Stimulated activated CD8-positive, alpha-beta memory T cell treated with anti-CD3 and anti-CD28 coated beads, Interleukin-15, amount 100 ng/mL, for 1 hour (primary cell): Measurements from ENCODE around the gene ADAMTS14.

Experiments
- DNase-seq: peaks from one replicate; pipeline ENCODE4 v3.0.0-alpha.2; 2020; ENCODE audit warnings: low read depth

The ADAMTS14 gene

GRCh38 chr10:70735161-70735560 is 62.9 kb downstream of the ADAMTS14 start:
- no peak for DNase-seq

DNA sequence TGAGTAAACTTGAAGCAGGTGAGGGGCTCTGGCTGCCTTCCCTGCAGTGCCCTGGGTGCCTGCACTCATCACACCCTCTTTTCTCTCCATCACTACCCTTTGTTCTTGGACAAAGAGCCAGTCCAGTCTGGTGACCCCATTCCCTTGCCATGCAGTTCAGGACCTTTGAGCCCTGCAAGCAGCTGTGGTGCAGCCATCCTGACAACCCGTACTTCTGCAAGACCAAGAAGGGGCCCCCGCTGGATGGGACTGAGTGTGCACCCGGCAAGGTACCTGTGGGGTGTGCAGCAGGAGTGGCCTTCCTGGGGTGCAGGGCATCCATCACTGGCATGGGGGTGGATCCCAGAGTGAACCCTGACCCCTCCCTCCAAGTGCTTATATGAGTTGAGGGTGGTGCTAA is 64.2 kb downstream of the ADAMTS14 start:
- no peak for DNase-seq

GRCh38 chr10:70737250-70737649 is 64.9 kb downstream of the ADAMTS14 start:
- no peak for DNase-seq

GRCh38 chr10:70738006-70738760 is 65.9 kb downstream of the ADAMTS14 start:
- DNase-seq: no peak

DNA sequence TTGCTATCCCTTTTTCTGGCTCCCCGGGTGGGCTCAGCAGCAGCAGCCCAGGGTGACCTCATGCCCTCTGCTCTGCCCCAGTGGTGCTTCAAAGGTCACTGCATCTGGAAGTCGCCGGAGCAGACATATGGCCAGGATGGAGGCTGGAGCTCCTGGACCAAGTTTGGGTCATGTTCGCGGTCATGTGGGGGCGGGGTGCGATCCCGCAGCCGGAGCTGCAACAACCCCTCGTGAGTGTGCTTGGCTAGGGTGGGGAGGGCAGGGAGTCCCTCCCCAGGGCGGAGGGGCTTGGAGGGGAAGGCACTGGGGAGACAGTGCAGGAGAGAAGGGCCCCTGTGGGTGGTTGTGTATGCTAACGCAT is 66.4 kb downstream of the ADAMTS14 start:
- DNase-seq: no peak

DNA sequence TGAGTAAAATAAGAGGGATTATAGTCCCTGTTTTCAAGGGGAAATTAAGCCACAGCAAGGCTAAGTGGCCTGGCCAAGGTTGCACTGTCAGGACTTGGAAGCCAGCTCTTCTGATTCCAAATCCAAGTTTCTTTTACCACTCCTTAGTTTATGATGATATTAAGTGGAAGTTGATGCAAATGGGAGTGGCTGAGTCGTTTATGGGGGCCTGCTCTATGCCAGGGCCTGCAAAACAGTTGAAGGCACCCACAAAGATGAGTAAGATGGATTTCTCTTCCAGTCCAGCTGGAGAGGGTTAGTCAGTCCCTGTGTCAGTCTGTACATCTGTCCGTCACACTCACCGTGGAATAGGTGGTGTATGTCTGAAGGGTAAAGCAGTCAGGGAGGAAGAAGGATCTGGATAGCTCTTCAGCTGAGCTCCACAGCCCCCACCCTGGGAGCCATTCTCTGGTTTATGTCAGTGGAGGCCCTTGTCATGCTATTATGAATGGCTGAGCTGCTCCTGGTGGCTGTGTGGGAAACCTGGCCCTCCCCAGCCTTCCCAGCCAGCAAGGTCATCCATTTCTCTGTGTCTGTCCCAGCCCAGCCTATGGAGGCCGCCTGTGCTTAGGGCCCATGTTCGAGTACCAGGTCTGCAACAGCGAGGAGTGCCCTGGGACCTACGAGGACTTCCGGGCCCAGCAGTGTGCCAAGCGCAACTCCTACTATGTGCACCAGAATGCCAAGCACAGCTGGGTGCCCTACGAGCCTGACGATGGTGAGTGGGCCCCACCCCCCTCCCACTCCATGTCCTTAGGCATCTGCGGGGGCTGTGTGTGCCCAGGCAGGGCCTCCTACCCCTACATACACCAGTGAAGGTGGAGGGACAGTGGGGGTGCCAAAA is 68.3 kb downstream of the ADAMTS14 start:
- DNase-seq: no peak

GRCh38 chr10:70742537-70743429 is 70.5 kb downstream of the ADAMTS14 start:
- no peak for DNase-seq

DNA sequence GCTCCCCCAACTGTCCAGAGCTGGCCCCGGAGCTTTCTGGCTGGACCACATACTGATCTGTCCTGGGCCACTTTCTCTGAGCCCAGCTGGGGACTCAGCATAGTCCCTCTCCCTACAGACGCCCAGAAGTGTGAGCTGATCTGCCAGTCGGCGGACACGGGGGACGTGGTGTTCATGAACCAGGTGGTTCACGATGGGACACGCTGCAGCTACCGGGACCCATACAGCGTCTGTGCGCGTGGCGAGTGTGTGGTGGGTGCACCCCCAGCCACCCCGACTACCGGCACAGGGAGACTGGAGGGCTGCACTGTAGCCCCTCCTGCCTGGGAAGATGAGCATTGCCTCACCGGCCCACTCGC is 71.1 kb downstream of the ADAMTS14 start:
- no peak for DNase-seq

DNA sequence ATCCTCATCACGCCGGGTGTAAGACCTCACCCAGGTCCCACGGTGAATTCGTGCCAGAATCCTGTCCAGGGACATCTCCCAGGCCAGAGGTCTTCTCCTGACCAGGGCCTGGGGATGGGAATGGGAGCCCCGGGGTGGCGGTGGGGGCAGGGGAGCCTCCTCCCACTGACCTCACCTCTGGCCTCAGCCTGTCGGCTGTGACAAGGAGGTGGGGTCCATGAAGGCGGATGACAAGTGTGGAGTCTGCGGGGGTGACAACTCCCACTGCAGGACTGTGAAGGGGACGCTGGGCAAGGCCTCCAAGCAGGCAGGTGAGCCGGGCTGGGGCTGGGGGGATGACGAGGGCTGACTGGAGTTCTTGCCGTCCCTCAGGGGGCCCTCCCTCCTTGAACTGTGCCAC is 71.6 kb downstream of the ADAMTS14 start:
- no peak for DNase-seq

- no peak for DNase-seq
These were observed 72.4 kb downstream of the ADAMTS14 start for GRCh38 chr10:70744617-70745143.

GRCh38 chr10:70745555-70745954 is 73.2 kb downstream of the ADAMTS14 start:
- DNase-seq: no peak

- DNase-seq: no peak
These were observed 75.1 kb downstream of the ADAMTS14 start for GRCh38 chr10:70747192-70747965.

GRCh38 chr10:70748305-70748704 is 76.0 kb downstream of the ADAMTS14 start:
- DNase-seq: no peak

- DNase-seq: no peak
These were observed 76.7 kb downstream of the ADAMTS14 start for GRCh38 chr10:70748801-70749573.

- DNase-seq: no peak
These were observed 77.5 kb downstream of the ADAMTS14 start for GRCh38 chr10:70749756-70750155.

DNA sequence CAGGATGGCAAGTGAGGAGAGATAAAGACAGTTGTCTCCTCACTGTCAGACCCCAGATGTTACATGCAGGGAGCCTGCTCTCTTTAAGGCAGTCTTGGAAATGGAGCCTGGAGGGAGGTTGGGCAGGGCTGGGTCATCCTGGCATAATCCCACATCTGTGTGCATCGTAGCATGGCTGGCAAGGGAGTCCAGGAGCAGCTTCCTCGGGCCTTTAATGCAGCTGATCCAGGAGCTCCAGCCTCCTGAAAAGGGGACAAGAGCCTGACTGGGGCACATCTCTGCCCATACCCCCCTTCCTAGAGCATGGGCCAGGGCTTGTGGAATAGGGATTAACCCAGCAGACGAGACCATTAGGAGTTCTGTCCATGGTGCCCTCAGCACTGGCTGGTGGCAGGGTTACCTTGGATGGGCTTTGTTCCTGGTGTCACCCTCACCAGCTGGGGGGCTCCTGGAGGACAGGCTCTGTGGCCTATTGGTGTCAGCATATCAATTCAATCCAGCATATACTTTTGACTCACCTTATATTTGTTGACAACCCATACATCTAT is 77.9 kb downstream of the ADAMTS14 start:
- no peak for DNase-seq

- DNase-seq: no peak
These were observed 79.0 kb downstream of the ADAMTS14 start for GRCh38 chr10:70751356-70751755.

DNA sequence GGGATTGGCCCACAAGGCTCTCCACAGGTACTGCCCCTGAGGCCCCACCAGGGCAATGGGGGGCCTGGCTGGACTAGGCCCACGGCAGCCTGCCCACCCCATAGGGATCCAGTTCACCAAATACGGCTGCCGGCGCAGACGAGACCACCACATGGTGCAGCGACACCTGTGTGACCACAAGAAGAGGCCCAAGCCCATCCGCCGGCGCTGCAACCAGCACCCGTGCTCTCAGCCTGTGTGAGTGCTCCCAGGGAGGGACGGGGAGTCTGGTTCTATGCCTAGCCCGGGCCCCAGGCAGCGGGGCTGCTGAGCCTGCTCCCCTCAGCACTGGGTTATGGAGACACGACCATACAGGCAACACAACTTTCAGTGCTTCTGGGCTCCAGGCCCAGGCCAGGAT is 79.7 kb downstream of the ADAMTS14 start:
- DNase-seq: no peak

DNA sequence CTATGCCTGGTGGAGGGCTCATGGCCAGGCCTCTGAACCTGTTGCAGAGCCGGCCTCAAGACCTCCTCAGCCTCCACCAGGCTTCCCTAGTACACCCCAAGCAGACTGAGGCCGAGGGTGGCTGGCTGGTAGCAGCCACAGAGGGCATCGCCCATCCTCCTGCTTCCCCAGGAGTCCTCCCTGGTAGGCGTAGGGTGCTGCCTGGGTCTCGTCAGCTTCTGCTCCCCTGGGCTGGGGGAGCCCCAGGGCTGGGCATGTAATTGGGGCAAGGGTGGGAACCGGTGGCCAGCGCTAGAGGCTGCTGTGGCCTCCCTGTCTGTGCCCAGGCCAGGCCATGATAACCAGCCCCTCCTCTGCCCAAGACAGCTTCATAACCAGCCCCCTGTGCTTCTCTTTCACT is 80.3 kb downstream of the ADAMTS14 start:
- no peak for DNase-seq

DNA sequence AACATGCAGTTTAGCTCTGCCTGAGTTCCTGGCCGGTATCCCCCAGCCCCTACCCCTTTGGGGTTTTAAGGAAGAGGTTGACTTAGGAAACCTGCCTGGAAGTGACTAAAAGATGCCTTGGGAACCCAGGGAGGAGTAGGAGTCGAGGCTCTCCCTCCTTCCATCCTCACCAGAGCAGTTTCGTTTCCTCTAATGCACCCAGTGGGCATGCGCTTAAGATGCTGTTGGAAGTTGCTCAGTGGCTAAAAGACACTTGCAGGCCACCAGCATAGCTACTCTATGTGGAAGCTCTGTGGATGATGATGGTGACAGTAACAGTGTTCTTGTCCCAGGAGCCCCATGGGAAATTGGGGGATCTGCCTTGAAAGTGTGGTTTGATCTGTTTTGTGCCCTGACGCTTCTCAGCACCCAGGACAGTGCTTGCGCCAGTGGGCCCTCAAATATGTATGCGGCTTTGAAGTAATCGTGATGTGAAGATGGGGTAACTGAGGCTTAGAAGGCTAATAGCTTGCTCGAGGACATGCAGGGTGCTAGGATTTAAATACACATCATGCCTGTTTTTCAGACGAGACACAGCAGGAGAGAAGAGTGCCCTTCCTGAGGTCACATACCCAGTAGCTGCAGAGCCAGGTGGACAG is 80.8 kb downstream of the ADAMTS14 start:
- DNase-seq: no peak
